GM18873 (cell line): ENCODE measurements around the gene SLC35B2.
"Not testable (repeated sequence)": the region's sequence is repeated elsewhere in the genome, so short reads cannot be mapped to it uniquely, and the experiment has no call there.

Source experiments
- ATAC-seq: cut with Tn5 transposase; IDR thresholded peaks from one replicate; pipeline ENCODE4 v1.9.1; 2021; ENCODE audit warnings: mild to moderate bottlenecking, moderate library complexity, moderate number of reproducible peaks; ENCODE audit not compliant: unreplicated experiment, low FRiP score

SLC35B2 gene

GRCh38 chr6:44237021-44237812, 20.1 kb downstream of the SLC35B2 start:
- ATAC-seq, result no peak

- no peak for ATAC-seq
These were observed 21.3 kb downstream of the SLC35B2 start for GRCh38 chr6:44235891-44236516.

GRCh38 chr6:44235269-44235668, 22.1 kb downstream of the SLC35B2 start:
- no peak for ATAC-seq

GRCh38 chr6:44234101-44235025, 23.0 kb downstream of the SLC35B2 start:
- no peak for ATAC-seq

GRCh38 chr6:44233567-44234100, 23.7 kb downstream of the SLC35B2 start:
- no peak for ATAC-seq

- no peak for ATAC-seq
These were observed 24.4 kb downstream of the SLC35B2 start for GRCh38 chr6:44232676-44233566.

- ATAC-seq, result not testable (repeated sequence)
These were observed 25.9 kb downstream of the SLC35B2 start for GRCh38 chr6:44231426-44231825.

GRCh38 chr6:44230034-44230675, 27.2 kb downstream of the SLC35B2 start:
- ATAC-seq, result no peak

GRCh38 chr6:44229376-44230033, 27.8 kb downstream of the SLC35B2 start:
- no peak for ATAC-seq

GRCh38 chr6:44228836-44229235, 28.5 kb downstream of the SLC35B2 start:
- ATAC-seq, result no peak

GRCh38 chr6:44228433-44228832, 28.9 kb downstream of the SLC35B2 start:
- no peak for ATAC-seq

GRCh38 chr6:44228031-44228430, 29.3 kb downstream of the SLC35B2 start:
- no peak for ATAC-seq

- ATAC-seq, result no peak
These were observed 30.1 kb downstream of the SLC35B2 start for GRCh38 chr6:44227148-44227793.

GRCh38 chr6:44226368-44227147, 30.8 kb downstream of the SLC35B2 start:
- no peak for ATAC-seq

GRCh38 chr6:44225579-44226325, 31.6 kb downstream of the SLC35B2 start:
- no peak for ATAC-seq

- ATAC-seq, result no peak
These were observed 32.4 kb downstream of the SLC35B2 start for GRCh38 chr6:44224965-44225305.
